Measurements from ENCODE around the gene PTGES2.

PTGES2 gene

GRCh38 chr9:128127568-128127989 lies at the start of gene PTGES2:
TSS of gene PTGES2 (minus strand) at chr9:128127729. CDS start at chr9:128127717, 12 bp downstream.
- Mint-ChIP-seq H3K27me3 (ENCODE audit: low read depth, poor library complexity) (peaks cover 12% of the 10 kb centered on the region), H3K9me3 (peaks cover 26% of the 10 kb centered on the region), H3K4me3 (peak within 1 kb of the TSS; percentile 99), H3K4me1 (peaks cover 38% of the 10 kb centered on the region), H3K27ac (peak within 1 kb of the TSS; percentile 99), H3K36me3 (ENCODE audit: low read depth) (peaks cover 5% of the 10 kb centered on the region)
- no peak for TF ChIP-seq CTCF (IDR thresholded peaks at IDR 0.05)
- DNase-seq = peak; percentile 80

GRCh38 chr9:128175726-128176125 lies 48.2 kb upstream of the PTGES2 start:
- peaks cover 2% of the 10 kb centered on the region for H3K4me1 Mint-ChIP-seq
- no peak for TF ChIP-seq CTCF (IDR thresholded peaks at IDR 0.05)
- H3K36me3 Mint-ChIP-seq (ENCODE audit: low read depth) = peaks cover 60% of the 10 kb centered on the region
- peaks cover 19% of the 10 kb centered on the region for H3K9me3 Mint-ChIP-seq
- H3K4me3 Mint-ChIP-seq = no peak overlapping the region
- H3K27ac Mint-ChIP-seq = peak overlapping the region; percentile 5
- DNase-seq = no peak
- no peaks in the 10 kb centered on the region for H3K27me3 Mint-ChIP-seq (ENCODE audit: low read depth, poor library complexity)

- no peak for TF ChIP-seq CTCF (IDR thresholded peaks at IDR 0.05)
- no peaks in the 10 kb centered on the region for H3K27me3 Mint-ChIP-seq (ENCODE audit: low read depth, poor library complexity)
- H3K4me3 Mint-ChIP-seq = no peak overlapping the region
- peak overlapping the region; percentile 5 for H3K27ac Mint-ChIP-seq
- H3K9me3 Mint-ChIP-seq = peaks cover 14% of the 10 kb centered on the region
- H3K4me1 Mint-ChIP-seq = peaks cover 7% of the 10 kb centered on the region
- no peak for DNase-seq
- peaks cover 58% of the 10 kb centered on the region for H3K36me3 Mint-ChIP-seq (ENCODE audit: low read depth)
Measured at GRCh38 chr9:128175102-128175563, 47.6 kb upstream of the PTGES2 start.

- H3K36me3 Mint-ChIP-seq (ENCODE audit: low read depth) = peaks cover 58% of the 10 kb centered on the region
- no peak for TF ChIP-seq CTCF (IDR thresholded peaks at IDR 0.05)
- no peak overlapping the region for H3K27ac Mint-ChIP-seq
- H3K27me3 Mint-ChIP-seq (ENCODE audit: low read depth, poor library complexity) = no peaks in the 10 kb centered on the region
- H3K9me3 Mint-ChIP-seq = peaks cover 3% of the 10 kb centered on the region
- peaks cover 18% of the 10 kb centered on the region for H3K4me1 Mint-ChIP-seq
- no peak for DNase-seq
- H3K4me3 Mint-ChIP-seq = no peak overlapping the region
Measured at GRCh38 chr9:128174062-128174461, 46.5 kb upstream of the PTGES2 start.

GRCh38 chr9:128169925-128170324 lies 42.4 kb upstream of the PTGES2 start:
- no peak for DNase-seq
- Mint-ChIP-seq H3K4me3 (no peak overlapping the region), H3K27ac (peak overlapping the region; percentile 82), H3K4me1 (peaks cover 22% of the 10 kb centered on the region), H3K27me3 (ENCODE audit: low read depth, poor library complexity) (no peaks in the 10 kb centered on the region), H3K9me3 (no peaks in the 10 kb centered on the region), H3K36me3 (ENCODE audit: low read depth) (peaks cover 60% of the 10 kb centered on the region)
- no peak for TF ChIP-seq CTCF (IDR thresholded peaks at IDR 0.05)

- H3K27ac Mint-ChIP-seq = peak overlapping the region; percentile 82
- H3K9me3 Mint-ChIP-seq = no peaks in the 10 kb centered on the region
- DNase-seq = no peak
- TF ChIP-seq CTCF (IDR thresholded peaks at IDR 0.05) = no peak
- H3K4me3 Mint-ChIP-seq = no peak overlapping the region
- H3K4me1 Mint-ChIP-seq = peaks cover 22% of the 10 kb centered on the region
- H3K36me3 Mint-ChIP-seq (ENCODE audit: low read depth) = peaks cover 60% of the 10 kb centered on the region
- H3K27me3 Mint-ChIP-seq (ENCODE audit: low read depth, poor library complexity) = no peaks in the 10 kb centered on the region
Measured at GRCh38 chr9:128169492-128169891, 42.0 kb upstream of the PTGES2 start.
